ENCODE results near the gene USP13.
"Not testable (repeated sequence)": the region's sequence is repeated elsewhere in the genome, so short reads cannot be mapped to it uniquely, and the experiment has no call there.

The USP13 gene

GRCh38 chr3:179655236-179655635 lies 2.4 kb downstream of the USP13 start:
- no peak for DNase-seq (ENCODE audit: low read depth)

DNA sequence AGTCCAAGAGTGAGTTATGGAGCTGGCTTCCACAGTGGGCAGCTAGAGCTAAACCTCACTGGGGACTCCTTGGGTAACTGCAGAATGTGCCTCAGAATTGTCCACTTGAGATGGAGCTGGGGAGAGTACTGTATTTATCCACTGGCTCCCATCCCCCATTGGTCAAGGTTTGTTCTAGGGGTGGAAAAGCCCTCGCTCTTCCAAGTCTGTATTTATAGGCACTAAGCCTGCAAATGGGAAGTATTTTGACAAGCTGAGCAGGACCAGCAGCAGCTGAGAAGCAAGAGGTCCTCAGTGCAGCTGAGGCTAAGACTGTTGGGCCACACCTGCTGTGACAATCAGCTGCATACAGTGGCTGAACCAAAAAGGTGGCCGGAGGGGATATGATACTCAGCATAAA lies 5.8 kb downstream of the USP13 start:
- DNase-seq (ENCODE audit: low read depth): no peak

- no peak for DNase-seq (ENCODE audit: low read depth)
These were observed 8.0 kb downstream of the USP13 start for GRCh38 chr3:179660872-179661271.

DNA sequence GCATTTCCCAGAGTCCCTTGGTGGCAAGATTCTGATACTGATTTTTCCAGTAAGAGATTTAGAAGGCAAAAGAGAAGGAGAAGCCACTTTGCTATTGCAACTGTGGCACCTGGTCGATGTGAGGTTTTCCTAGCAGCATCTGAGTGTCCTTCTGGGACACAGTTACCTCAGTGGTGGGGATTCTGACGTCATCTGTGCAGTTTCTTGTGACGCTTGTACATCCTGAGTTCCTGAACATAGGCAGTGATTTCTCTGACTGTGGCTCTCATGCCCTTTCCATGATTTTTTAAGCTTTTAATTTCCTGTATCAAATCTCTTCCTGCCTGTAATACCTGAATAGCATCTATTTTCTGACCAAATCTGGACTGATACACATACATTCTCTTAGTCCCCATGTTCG lies 8.9 kb downstream of the USP13 start:
- no peak for DNase-seq (ENCODE audit: low read depth)

DNA sequence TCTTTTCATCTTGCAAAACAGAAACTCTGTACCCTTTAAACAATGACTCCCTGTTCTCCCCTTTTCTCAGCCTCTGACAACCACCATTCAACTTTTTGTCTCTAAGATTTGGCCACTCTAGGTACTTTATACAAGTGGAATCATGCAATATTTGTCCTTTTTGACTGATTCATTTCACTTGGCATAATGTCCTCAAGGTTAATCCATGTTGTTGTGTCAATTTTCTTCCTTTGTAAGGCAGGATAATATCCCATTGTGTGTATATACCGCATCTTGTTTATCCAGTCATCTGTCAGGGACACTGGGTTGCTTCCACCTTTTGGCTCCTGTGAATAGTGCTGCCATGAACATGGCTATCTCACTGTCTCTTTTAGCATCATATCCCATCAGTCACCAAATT lies 10.3 kb downstream of the USP13 start:
- no peak for DNase-seq (ENCODE audit: low read depth)

GRCh38 chr3:179666030-179666429 lies 13.2 kb downstream of the USP13 start:
- no peak for DNase-seq (ENCODE audit: low read depth)

GRCh38 chr3:179666436-179667035 lies 13.7 kb downstream of the USP13 start:
- DNase-seq (ENCODE audit: low read depth): no peak

DNA sequence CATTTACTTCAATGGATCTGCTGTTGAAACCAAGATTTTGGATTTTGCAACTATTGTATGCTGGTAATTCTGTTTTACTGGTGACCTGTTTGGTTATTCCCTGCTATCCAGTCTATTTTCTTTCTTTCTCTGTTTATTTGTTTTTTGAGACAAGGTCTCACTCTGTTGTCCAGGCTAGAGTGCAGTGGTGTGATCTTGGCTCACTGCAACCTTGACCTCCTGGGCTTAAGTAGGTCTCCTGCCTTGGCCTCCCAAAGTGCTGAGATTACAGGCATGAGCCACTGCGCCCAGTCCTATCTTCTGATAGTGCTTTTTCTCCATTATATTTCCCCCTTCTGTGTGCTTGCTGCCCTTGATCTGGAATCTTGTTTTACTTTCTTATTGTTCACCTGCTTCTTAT lies 15.6 kb downstream of the USP13 start:
- DNase-seq (ENCODE audit: low read depth): no peak

DNA sequence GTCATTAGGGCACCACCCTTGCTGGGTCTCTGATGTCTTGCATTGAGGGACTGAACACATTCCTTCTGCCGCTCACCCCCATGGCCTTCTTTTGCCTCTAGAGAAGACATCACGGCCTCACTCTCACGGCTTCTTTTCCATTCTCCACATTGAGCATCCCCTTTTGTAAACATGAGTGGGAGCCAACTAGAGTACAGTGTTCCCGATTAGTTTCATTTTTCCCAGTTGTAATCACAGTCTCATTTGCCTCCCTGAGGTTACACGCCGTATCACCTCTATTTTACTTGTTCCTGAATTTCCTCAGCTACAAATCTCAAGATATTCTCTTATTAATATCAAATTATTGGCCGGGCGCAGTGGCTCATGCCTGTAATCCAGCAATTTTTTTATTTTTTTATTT lies 17.5 kb downstream of the USP13 start:
- DNase-seq (ENCODE audit: low read depth): no peak

- no peak for DNase-seq (ENCODE audit: low read depth)
These were observed 18.5 kb downstream of the USP13 start for GRCh38 chr3:179671309-179671708.

GRCh38 chr3:179671747-179672242 lies 19.0 kb downstream of the USP13 start:
- DNase-seq (ENCODE audit: low read depth): no peak

- DNase-seq (ENCODE audit: low read depth): no peak
These were observed 20.1 kb downstream of the USP13 start for GRCh38 chr3:179672918-179673317.

GRCh38 chr3:179673523-179673922 lies 20.7 kb downstream of the USP13 start:
- DNase-seq (ENCODE audit: low read depth): no peak

GRCh38 chr3:179676081-179676480 lies 23.2 kb downstream of the USP13 start:
- DNase-seq (ENCODE audit: low read depth): no peak

GRCh38 chr3:179677884-179678283 lies 25.0 kb downstream of the USP13 start:
- no peak for DNase-seq (ENCODE audit: low read depth)

DNA sequence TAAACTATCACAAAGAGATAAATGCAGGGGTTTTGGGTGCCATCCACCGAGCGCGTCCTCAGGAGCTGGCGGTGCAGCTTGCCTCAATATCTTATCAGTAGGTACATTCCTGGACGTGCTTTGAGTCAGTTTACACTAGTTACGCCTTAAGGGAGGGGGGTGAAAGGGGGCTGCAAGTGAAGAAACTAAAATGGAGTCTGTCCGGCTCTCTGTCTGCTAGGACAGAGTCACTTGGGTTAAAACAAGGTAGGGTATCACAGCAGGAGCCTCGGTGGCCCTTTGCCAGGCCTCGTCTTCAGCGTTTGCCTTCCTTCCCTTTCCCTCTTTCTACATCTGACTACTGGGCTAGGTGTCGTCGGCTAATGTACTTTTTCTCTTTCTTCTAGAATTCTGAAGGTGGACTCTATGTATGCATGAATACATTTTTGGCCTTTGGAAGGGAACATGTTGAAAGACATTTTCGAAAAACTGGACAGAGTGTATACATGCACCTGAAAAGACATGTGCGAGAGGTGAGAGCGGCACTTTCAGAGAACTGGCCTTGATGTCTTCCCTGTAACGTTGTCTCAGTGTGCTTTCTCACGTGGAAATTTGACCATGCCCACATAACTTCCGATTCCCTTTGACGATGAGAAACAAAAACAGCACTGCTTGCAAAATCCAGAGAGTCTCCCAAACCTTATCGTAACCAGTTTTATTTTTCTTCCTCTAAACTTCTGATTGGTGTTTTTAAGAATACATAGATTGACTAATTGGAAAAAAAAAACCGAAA lies 28.8 kb downstream of the USP13 start:
- no peak for DNase-seq (ENCODE audit: low read depth)

DNA sequence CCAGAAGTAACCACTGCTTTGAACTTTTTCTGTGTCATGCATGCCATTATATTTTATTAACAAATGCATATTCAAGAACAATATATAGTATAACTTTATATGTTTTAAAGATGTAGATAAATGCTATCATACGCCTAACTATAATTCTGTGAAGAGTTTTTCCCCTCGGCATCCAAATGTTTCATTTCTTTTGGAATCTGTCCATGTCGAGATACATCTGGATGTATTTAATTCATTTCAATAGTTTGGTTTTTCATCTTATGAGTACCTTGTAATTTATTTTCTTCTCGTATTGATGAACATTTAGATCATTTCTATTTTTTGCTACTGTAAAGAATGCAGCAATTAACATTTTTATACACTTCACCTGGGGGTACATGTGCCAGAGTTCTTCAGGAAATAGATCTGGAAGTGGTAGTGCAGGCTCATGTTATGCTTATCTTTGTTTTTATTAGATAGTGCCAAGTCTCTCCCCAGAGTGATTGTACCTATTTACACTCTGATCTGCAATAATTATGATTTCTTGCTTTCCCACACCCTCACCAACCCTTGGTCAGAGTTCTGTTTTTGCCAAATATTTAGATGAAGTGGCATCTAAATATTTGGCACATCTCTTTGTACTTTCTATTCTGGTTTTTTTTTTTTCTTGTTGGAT lies 29.7 kb downstream of the USP13 start:
- no peak for DNase-seq (ENCODE audit: low read depth)

- not testable (repeated sequence) for DNase-seq (ENCODE audit: low read depth)
These were observed 30.4 kb downstream of the USP13 start for GRCh38 chr3:179683286-179683685.

DNA sequence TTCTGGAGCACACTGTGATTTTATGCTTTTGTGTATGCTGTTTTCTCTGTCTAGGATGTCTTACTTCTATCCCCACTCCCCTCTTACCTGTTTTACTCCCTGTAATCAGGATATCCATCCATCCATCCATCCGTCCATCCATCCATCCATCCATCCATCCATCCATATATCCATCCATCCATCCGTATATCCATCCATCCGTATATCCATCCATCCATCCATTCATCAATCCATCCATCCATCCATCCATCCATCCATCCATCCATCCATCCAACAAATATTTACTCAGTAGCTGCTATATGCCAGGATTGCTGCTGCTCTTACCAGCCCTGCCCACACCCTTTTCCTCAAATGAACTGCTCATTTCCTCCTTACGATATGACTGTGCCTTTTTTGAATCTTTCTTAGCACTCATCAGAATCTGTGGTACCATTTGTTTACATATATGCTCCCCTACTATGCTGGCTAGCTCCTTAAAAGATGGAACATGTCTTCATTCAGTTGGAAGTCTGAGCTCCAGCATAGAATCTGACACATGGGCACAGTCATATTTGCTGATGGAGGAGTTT lies 35.2 kb downstream of the USP13 start:
- no peak for DNase-seq (ENCODE audit: low read depth)

- DNase-seq (ENCODE audit: low read depth): no peak
These were observed 36.0 kb downstream of the USP13 start for GRCh38 chr3:179688850-179689249.

DNA sequence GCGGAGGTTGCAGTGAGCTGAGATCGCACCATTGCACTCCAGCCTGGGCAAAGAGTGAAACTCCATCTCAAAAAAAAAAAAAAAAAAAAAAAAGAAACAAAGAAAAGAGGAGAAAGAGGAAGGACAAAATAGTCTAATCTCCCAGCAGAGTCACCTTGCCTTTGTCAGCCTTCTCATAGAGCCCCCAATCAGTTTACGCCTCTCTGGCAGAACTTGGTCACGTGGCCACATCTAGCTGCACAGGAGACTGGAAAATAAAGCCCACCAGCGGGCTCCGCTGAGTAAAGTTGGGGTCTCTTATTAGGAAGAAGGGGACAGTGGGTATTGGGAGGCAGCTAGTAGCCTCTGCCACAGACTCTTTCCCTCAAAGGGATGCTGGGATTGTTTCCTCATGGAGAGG lies 41.9 kb downstream of the USP13 start:
- no peak for DNase-seq (ENCODE audit: low read depth)

DNA sequence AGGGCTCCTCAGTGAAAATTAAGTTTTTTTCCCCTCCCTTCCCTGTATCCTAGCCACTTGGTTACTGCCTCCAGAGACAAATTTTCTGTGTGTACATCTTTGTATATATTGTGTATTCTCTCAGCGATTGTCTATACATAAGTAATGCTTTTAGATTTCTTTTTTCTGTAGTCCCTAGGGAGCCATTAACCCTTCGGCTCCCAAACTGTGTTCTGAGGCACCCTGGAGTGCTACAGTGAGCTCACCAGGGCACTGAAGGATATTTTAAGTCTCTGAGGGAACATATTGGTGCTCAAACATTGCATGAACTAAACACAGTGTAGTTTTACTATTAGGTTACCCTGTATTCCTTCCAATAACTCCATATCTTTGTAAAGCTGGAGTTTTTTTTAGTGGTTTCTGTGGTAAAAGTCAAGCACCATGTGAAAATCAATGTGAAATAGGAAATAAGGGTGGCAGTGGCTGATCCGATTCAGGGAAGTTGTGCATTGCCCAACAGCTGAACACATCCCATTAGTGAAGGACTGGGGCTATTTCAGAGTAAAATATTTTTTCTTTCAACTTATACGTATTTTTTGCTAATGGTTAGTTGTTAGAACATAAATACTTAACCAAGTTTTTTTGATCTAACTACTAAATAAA lies 43.0 kb downstream of the USP13 start:
- DNase-seq (ENCODE audit: low read depth): no peak

Data from fibroblast of the conjunctiva (primary cell).